Measurements from ENCODE around the gene ZDHHC19.
"Not testable (repeated sequence)": the region's sequence is repeated elsewhere in the genome, so short reads cannot be mapped to it uniquely, and the experiment has no call there.

ZDHHC19 gene

GRCh38 chr3:196207833-196208607, 3.2 kb downstream of the ZDHHC19 start:
- TF ChIP-seq CTCF (IDR thresholded peaks at IDR 0.05) (no peak), ZFX (IDR thresholded peaks at IDR 0.05; ENCODE audit: borderline replicate concordance) (no peak)
- H3K27ac ChIP-seq: peak overlapping the region; percentile 61

DNA sequence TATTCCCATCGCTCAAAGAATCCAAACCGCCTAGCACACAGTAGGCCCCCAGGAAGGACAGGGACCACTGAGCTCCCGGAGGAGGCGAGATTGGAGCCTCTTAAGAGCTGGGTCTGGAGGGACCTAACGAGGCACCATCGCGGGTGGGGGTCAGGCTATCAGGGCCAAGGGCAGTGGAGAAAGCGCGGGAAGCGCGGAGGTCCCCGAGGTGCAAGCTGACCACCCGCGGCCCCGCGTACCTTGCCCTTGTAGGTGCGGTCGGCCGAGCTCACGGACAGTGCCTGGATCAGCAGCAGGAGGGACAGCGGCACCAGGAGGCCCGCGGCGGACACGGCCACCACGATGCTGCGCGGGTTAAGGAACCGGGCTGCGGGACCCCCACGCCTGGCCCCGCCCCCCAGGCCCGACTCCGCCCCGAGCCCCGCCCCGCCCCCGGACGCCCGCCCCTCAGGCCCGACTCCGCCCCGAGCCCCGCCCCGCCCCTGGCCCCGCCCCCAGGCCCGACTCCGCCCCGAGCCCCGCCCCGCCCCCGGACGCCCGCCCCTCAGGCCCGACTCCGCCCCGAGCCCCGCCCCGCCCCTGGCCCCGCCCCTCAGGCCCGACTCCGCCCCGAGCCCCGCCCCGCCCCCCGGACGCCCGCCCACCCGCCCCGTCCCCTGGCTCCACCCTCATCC, 3.9 kb downstream of the ZDHHC19 start:
- no peak for TF ChIP-seq ZFX (IDR thresholded peaks at IDR 0.05; ENCODE audit: borderline replicate concordance)
- TF ChIP-seq CTCF (IDR thresholded peaks at IDR 0.05): no peak

DNA sequence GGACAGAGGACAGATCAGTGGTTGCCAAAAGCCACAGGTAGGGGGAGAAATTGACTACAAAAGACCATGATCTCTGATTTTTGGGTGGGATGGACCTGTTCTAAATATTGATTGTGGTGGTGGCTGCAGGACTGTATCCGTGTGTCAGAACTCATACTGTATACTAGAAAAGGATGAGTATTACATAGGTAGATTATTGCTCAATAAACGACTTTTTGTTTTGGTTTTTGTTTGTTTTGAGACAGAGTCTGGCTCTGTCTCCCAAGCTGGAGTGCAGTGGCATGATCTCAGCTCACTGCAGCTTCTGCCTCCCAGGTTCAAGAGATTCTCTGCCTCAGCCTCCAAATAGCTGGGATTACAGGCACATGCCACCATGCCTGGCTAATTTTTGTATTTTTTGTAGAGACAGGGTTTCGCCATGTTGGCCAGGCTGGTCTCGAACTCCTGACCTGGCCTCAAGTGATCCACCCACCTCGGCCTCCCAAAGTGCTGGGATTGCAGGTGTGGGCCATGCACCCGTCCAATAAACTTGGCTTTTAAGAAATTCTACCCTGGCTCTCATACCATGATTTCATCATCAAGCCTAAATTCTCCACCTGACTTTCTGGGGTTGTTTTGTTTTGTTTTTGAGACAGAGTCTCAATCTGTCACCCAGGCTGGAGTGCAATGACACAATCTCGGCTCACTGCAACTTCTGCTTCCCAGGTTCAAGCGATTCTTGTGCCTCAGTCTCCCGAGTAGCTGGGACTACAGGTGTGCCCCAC, 5.6 kb downstream of the ZDHHC19 start:
- not testable (repeated sequence) for H3K27ac ChIP-seq

More for the DNA sequence above, 3.9 kb downstream of the ZDHHC19 start:
- H3K27ac ChIP-seq: 0 out of 2 replicates have a peak overlapping the region, but pooled peaks have one; percentile 61

DNA sequence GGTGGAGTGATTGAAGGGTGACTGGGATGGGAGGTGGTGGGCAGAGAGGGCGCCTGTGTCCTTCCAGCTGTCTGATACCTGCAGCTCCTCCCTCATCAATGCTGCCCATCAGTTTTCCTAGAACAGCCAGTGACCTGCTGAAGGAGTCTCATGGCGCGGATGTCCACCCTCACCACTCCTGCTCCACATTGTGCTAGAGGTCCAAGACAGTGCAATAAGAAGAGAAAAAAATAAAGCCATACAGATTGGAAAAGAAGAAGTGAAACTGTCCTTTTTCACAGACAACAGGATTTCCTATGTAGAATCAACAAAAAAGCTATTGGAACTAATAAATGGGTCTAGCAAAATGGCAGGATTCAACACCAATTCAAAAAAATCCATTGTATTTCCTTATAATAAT, 7.4 kb downstream of the ZDHHC19 start:
- no peak overlapping the region for H3K27ac ChIP-seq
- TF ChIP-seq CTCF (IDR thresholded peaks at IDR 0.05): no peak

GRCh38 chr3:196202516-196202970, 8.7 kb downstream of the ZDHHC19 start:
- TF ChIP-seq ZFX (IDR thresholded peaks at IDR 0.05; ENCODE audit: borderline replicate concordance) (no peak), CTCF (IDR thresholded peaks at IDR 0.05) (no peak)
- H3K27ac ChIP-seq: no peak overlapping the region

- TF ChIP-seq CTCF (IDR thresholded peaks at IDR 0.05) (peak; percentile 38), ZFX (IDR thresholded peaks at IDR 0.05; ENCODE audit: borderline replicate concordance) (no peak)
- H3K27ac ChIP-seq: no peak overlapping the region
Measured at GRCh38 chr3:196198771-196199753, 12.1 kb downstream of the ZDHHC19 start.
